Body of pancreas (tissue), 4 donors: Measurements from ENCODE around the gene KRTAP2-4.

Source experiments
- POLR2A ChIP-seq, 3 donors: fragments of 450-650 bp; IDR thresholded peaks; one replicate each; pipeline ENCODE4 v1.6.1; 2016; ENCODE audit warnings: antibody characterized with exemption in 3 of 3, mild to moderate bottlenecking in 2 of 3
- TF ChIP-seq, protein P1 (sequence below), 7 experiments: fragments of 450-650 bp in 4 of 7; fragments of 200-600 bp in 3 of 7; sonication (generic) in 3 of 7; IDR thresholded peaks; one replicate each; pipeline ENCODE4 v1.5.1; 2016 to 2019; ENCODE audit warnings: antibody characterized with exemption in 7 of 7

DNA sequence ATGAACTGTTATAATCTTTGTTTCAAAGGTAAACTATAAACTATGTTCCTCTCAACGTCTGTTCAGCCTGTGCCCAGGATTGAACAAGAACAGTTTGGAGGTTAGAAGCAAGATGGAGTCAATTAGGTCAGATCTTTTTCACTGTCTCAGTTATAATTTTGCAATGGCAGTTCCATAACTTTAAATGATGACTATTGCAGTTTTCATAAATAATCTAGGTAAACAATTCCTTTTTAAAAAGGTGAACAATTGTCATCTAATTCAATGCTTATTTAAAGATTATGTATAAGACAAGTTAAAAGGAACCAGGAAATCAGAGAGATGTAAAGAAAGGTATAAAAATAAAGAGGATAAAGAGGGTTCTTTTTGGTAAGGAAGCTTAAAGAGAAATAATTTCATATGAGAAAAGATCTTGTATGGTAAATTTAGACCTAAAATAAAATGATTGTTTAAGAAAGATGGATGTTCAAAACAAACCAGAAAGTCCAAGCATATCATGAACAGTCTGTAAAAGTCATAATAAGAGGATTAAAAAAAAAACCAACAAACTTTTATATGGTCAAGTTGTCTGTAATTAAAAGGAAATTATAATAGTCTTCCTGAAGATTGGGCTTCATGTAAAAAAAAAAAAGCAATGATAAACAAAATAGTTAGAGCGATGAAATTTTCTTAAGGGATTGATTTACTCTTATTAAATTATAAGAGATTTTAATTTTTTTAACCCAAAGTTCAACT is 45.6 kb upstream of the KRTAP2-4 start:
- TF ChIP-seq, protein P1, sequence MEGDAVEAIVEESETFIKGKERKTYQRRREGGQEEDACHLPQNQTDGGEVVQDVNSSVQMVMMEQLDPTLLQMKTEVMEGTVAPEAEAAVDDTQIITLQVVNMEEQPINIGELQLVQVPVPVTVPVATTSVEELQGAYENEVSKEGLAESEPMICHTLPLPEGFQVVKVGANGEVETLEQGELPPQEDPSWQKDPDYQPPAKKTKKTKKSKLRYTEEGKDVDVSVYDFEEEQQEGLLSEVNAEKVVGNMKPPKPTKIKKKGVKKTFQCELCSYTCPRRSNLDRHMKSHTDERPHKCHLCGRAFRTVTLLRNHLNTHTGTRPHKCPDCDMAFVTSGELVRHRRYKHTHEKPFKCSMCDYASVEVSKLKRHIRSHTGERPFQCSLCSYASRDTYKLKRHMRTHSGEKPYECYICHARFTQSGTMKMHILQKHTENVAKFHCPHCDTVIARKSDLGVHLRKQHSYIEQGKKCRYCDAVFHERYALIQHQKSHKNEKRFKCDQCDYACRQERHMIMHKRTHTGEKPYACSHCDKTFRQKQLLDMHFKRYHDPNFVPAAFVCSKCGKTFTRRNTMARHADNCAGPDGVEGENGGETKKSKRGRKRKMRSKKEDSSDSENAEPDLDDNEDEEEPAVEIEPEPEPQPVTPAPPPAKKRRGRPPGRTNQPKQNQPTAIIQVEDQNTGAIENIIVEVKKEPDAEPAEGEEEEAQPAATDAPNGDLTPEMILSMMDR (IDR thresholded peaks at IDR 0.05): no peak
- TF ChIP-seq POLR2A (IDR thresholded peaks at IDR 0.05): no peak
